Fibroblast of lung (primary cell): ENCODE measurements around the gene PPP2R1B. TPM values are rescaled to one million over a fixed set of nuclear protein-coding genes. Genes with fewer than 3 reads are reported as not detected.
A peak's percentile ranks its signal among the peaks of the same experiment; 100 is the strongest.

Source experiments
- DNase-seq, 2 donors: peaks; one replicate each; pipeline versions ENCODE4 v3.0.0 to v3.0.0-alpha.2; 2010; ENCODE audit warnings: low read depth in 2 of 2
- H2AFZ ChIP-seq: 2 replicates; pipeline ENCODE4 v1.5.1; 2012; ENCODE audit warnings: low read length, control low read depth, inconsistent platforms
- H3K27ac ChIP-seq: 2 replicates; pipeline ENCODE4 v1.5.1; 2011; ENCODE audit warnings: low read length, control low read depth; ENCODE audit not compliant: insufficient read depth
- H3K27me3 ChIP-seq: 2 replicates; pipeline ENCODE4 v1.5.1; 2011; ENCODE audit warnings: mild to moderate bottlenecking, low read length; ENCODE audit not compliant: control insufficient read depth, insufficient read depth
- H3K36me3 ChIP-seq: 2 replicates; pipeline ENCODE4 v1.5.1; 2011; ENCODE audit warnings: low read length; ENCODE audit not compliant: control insufficient read depth, insufficient read depth
- H3K4me1 ChIP-seq: 2 replicates; pipeline ENCODE4 v1.5.1; 2011; ENCODE audit warnings: low read length; ENCODE audit not compliant: control insufficient read depth, insufficient read depth; ENCODE audit errors: extremely low read depth
- H3K4me2 ChIP-seq: 2 replicates; pipeline ENCODE4 v1.5.1; 2011; ENCODE audit warnings: low read length, control low read depth; ENCODE audit not compliant: insufficient read depth; ENCODE audit errors: extremely low read depth
- H3K4me3 ChIP-seq, 4 experiments: fragments of 200-600 bp in 1 of 4; sonication (generic) in 1 of 4; replicated peaks in 1 of 4; 2 replicates each; pipeline ENCODE4 v1.5.1; 2011 to 2016; ENCODE audit warnings: low read length in 4 of 4, low read depth in 3 of 4, mild to moderate bottlenecking in 3 of 4, control low read depth in 2 of 4, inconsistent platforms in 1 of 4, mixed read lengths in 1 of 4; ENCODE audit not compliant: insufficient read depth in 1 of 4; ENCODE audit errors: control extremely low read depth in 1 of 4
- H3K79me2 ChIP-seq: 2 replicates; pipeline ENCODE4 v1.5.1; 2012; ENCODE audit warnings: mild to moderate bottlenecking, low read length, inconsistent platforms; ENCODE audit not compliant: control insufficient read depth, insufficient read depth
- H3K9ac ChIP-seq: 2 replicates; pipeline ENCODE4 v1.5.1; 2011; ENCODE audit warnings: mild to moderate bottlenecking, low read length, control low read depth; ENCODE audit not compliant: insufficient read depth
- H3K9me3 ChIP-seq: 2 replicates; pipeline ENCODE4 v1.5.1; 2012; ENCODE audit warnings: low read depth, low read length; ENCODE audit not compliant: control insufficient read depth, insufficient read depth
- H4K20me1 ChIP-seq: 2 replicates; pipeline ENCODE4 v1.5.1; 2011; ENCODE audit warnings: low read length; ENCODE audit not compliant: control insufficient read depth, insufficient read depth; ENCODE audit errors: extremely low read depth
- CTCF ChIP-seq, 2 donors: IDR thresholded peaks in 1 of 2; conservative IDR thresholded peaks in 1 of 2; 1 replicate in 1 of 2; 2 replicates in 1 of 2; pipeline ENCODE4 v1.5.1; 2011 to 2012; ENCODE audit warnings: low read length in 2 of 2, control low read depth in 1 of 2, inconsistent platforms in 1 of 2, low read depth in 1 of 2, mild to moderate bottlenecking in 1 of 2
- EZH2 ChIP-seq: IDR thresholded peaks from 2 replicates; pipeline ENCODE4 v1.5.1; 2012; ENCODE audit warnings: low read length, control low read depth, mild to moderate bottlenecking; ENCODE audit errors: missing control alignments
- polyA plus RNA-seq, 2 donors: library from polyadenylated mRNA; depleted of rRNA in 1 of 2; stranded (reverse) in 1 of 2; unstranded in 1 of 2; fragments of >200 nt; gene quantifications; 2 replicates each; pipeline ENCODE4 v1.2.1, GENCODE V29; 2011 to 2012; ENCODE audit warnings: missing spikeins in 1 of 2
- total RNA-seq: library from RNA; depleted of rRNA; stranded (reverse); fragments of >200 nt; gene quantifications from 2 replicates; pipeline ENCODE4 v1.2.1, GENCODE V29; 2014

Gene PPP2R1B
- total and polyA plus RNA-seq, 2 donors (not counting 1 experiment from before 2014, with no cell fraction given): 40.3 to 43.1 TPM

DNA sequence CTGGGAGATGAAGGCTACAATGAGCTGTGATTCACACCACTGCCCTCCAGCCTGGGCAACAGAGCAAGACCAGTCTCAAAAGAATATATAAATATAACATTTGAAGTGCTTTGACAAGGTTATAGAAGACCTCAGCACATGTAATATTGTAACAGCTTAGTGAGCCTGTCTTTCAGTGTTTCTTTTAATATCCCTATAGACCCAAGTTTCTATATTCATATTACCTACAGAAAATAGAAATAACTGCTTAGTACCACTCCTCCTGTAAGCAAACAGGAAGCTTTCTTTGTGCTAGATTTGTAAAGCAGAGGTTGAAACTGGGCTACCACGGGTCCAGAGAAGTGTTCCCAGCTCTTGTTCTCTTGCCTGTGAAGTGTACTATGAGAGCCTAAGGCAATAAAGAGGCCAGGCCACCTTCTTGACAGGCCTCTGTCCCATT lies 68.2 kb downstream of the PPP2R1B start:
- no peak overlapping the region for H3K4me3 ChIP-seq

DNA sequence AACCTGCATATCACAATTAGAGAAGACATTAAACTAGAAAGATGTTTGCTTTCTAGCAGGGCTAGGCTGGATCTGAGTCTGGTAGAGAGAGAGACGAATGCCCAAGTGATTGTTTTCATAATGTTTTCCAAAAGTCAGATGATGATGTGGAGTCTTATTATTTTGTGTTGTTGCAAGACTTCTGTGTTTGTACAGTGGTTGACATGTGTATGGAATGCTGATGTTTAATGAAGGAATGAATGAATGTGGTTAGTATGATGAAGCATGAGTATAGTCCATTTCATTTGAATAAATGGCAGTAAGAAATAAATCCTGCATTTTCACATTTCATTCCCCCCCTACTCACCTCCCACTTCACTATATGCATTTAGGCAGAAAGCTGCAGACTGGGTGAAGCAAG lies 69.6 kb downstream of the PPP2R1B start:
- Histone ChIP-seq H3K4me3 (no peak overlapping the region), H3K9ac (no peak overlapping the region), H3K4me2 (no peak overlapping the region), H3K27me3 (no peaks in the 10 kb centered on the region), H3K79me2 (no peaks in the 10 kb centered on the region), H2AFZ (no peak overlapping the region), H3K27ac (no peak overlapping the region), H3K36me3 (no peaks in the 10 kb centered on the region), H4K20me1 (no peaks in the 10 kb centered on the region), H3K4me1 (peaks cover 22% of the 10 kb centered on the region), H3K9me3 (no peaks in the 10 kb centered on the region)
- no peak for TF ChIP-seq CTCF (conservative IDR thresholded peaks at IDR 0.05 in 1 of 2, IDR thresholded peaks at IDR 0.05 in 1 of 2; ENCODE audit: low read depth in 1 of 2, low read length in 2 of 2)
- TF ChIP-seq EZH2: no peak
- DNase-seq: peak; percentile 65 to 80

More for the DNA sequence above, 68.2 kb downstream of the PPP2R1B start:
- Histone ChIP-seq H2AFZ (no peak overlapping the region), H3K27ac (no peak overlapping the region), H3K36me3 (no peaks in the 10 kb centered on the region), H3K9me3 (no peaks in the 10 kb centered on the region), H3K79me2 (no peaks in the 10 kb centered on the region), H4K20me1 (no peaks in the 10 kb centered on the region), H3K27me3 (no peaks in the 10 kb centered on the region), H3K4me2 (no peak overlapping the region), H3K9ac (no peak overlapping the region), H3K4me1 (peaks cover 22% of the 10 kb centered on the region)
- TF ChIP-seq CTCF (conservative IDR thresholded peaks at IDR 0.05 in 1 of 2, IDR thresholded peaks at IDR 0.05 in 1 of 2; ENCODE audit: low read depth in 1 of 2, low read length in 2 of 2): no peak
- no peak for TF ChIP-seq EZH2
- DNase-seq: no peak

DNA sequence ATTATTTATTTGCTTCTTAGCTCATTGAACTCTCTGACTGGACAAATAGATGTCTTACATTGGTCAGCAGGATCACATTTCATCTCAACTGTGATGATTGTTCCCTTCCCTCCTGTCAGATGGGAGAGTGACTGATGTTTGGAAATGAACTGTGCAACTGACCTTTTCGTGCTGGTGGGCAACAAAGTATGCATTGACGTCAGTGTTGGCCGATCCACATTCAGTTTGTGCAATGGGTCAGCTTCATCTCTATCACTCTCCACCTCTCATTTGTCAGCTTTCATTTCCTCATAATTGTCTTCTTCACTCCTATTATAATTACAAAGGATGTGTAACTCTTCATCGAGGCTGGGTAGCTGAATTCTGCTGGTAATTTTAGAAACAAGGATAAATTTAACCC lies 71.3 kb downstream of the PPP2R1B start:
- TF ChIP-seq EZH2: no peak
- TF ChIP-seq CTCF (conservative IDR thresholded peaks at IDR 0.05 in 1 of 2, IDR thresholded peaks at IDR 0.05 in 1 of 2; ENCODE audit: low read depth in 1 of 2, low read length in 2 of 2): no peak
- H3K27me3 ChIP-seq: no peaks in the 10 kb centered on the region
- peaks cover 22% of the 10 kb centered on the region for H3K4me1 ChIP-seq
- H3K36me3 ChIP-seq: no peaks in the 10 kb centered on the region
- H3K4me3 ChIP-seq: no peak overlapping the region
- H3K4me2 ChIP-seq: peak overlapping the region; percentile 1
- peak; percentile 98 to 99 for DNase-seq
- H3K9me3 ChIP-seq: no peaks in the 10 kb centered on the region
- H2AFZ ChIP-seq: no peak overlapping the region
- peak overlapping the region; percentile 74 for H3K27ac ChIP-seq
- H3K79me2 ChIP-seq: no peaks in the 10 kb centered on the region
- H3K9ac ChIP-seq: no peak overlapping the region
- H4K20me1 ChIP-seq: no peaks in the 10 kb centered on the region
